Amniotic stem cell (primary cell): ENCODE results near the gene PIGC.

Experiments used
- DNase-seq: peaks from one replicate; lab custom pipeline; 2025; lab: John Stamatoyannopoulos, UW

The PIGC gene

GRCh38 chr1:172443666-172444453 lies at the start of gene PIGC:
Gene PIGC (minus strand): TSS chr1:172444069. CDS start chr1:172442622, 1,447 bp downstream.
- peak; percentile 63 for DNase-seq

- no peak for DNase-seq
Measured at GRCh38 chr1:172492421-172492820, 48.6 kb upstream of the PIGC start.

GRCh38 chr1:172489847-172490246 lies 46.0 kb upstream of the PIGC start:
- no peak for DNase-seq

- DNase-seq = no peak
Measured at GRCh38 chr1:172488393-172488792, 44.5 kb upstream of the PIGC start.

- DNase-seq = no peak
Measured at GRCh38 chr1:172487550-172487949, 43.7 kb upstream of the PIGC start.

GRCh38 chr1:172486805-172487454 lies 43.1 kb upstream of the PIGC start:
- DNase-seq = no peak

- DNase-seq = no peak
Measured at GRCh38 chr1:172485626-172486025, 41.8 kb upstream of the PIGC start.

- DNase-seq = no peak
Measured at GRCh38 chr1:172484252-172484651, 40.4 kb upstream of the PIGC start.

- no peak for DNase-seq
Measured at GRCh38 chr1:172483448-172483847, 39.6 kb upstream of the PIGC start.

GRCh38 chr1:172482044-172482443 lies 38.2 kb upstream of the PIGC start:
- DNase-seq = no peak

- no peak for DNase-seq
Measured at GRCh38 chr1:172480431-172480830, 36.6 kb upstream of the PIGC start.

GRCh38 chr1:172478485-172478884 lies 34.6 kb upstream of the PIGC start:
- no peak for DNase-seq

GRCh38 chr1:172477741-172478140 lies 33.9 kb upstream of the PIGC start:
- DNase-seq = no peak

- DNase-seq = no peak
Measured at GRCh38 chr1:172477216-172477615, 33.3 kb upstream of the PIGC start.

- no peak for DNase-seq
Measured at GRCh38 chr1:172476218-172476811, 32.4 kb upstream of the PIGC start.

GRCh38 chr1:172473842-172474241 lies 30.0 kb upstream of the PIGC start:
- DNase-seq = no peak

- no peak for DNase-seq
Measured at GRCh38 chr1:172473302-172473701, 29.4 kb upstream of the PIGC start.

GRCh38 chr1:172472495-172472894 lies 28.6 kb upstream of the PIGC start:
- DNase-seq = no peak

GRCh38 chr1:172471666-172472065 lies 27.8 kb upstream of the PIGC start:
- DNase-seq = no peak

GRCh38 chr1:172470149-172470548 lies 26.3 kb upstream of the PIGC start:
- DNase-seq = no peak

GRCh38 chr1:172469717-172470116 lies 25.8 kb upstream of the PIGC start:
- DNase-seq = no peak

- no peak for DNase-seq
Measured at GRCh38 chr1:172468296-172468695, 24.4 kb upstream of the PIGC start.

GRCh38 chr1:172467446-172467845 lies 23.6 kb upstream of the PIGC start:
- no peak for DNase-seq
